ENCODE results near the gene ANKRD6.

ANKRD6 gene

DNA sequence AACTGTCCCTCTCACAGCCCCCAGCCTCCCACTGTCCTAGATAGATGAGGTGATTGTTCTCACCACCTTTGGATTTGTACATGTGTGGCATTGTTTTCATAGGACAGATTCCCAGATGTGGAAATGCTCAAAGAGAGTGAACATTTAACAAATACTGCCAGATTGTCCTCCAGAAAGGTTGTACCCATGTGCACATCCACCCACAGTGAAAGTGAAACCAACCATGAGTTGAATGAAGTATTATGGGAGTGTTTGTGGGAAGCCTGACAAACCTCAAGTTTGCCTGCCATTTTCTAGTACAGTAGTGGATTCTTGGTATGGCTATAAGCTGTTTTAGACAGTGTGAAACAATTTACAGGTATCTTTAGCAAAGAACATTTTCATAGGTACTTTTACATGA, 42.7 kb downstream of the ANKRD6 start:
- DNase-seq (ENCODE audit: low read depth) = peak; percentile 59

DNA sequence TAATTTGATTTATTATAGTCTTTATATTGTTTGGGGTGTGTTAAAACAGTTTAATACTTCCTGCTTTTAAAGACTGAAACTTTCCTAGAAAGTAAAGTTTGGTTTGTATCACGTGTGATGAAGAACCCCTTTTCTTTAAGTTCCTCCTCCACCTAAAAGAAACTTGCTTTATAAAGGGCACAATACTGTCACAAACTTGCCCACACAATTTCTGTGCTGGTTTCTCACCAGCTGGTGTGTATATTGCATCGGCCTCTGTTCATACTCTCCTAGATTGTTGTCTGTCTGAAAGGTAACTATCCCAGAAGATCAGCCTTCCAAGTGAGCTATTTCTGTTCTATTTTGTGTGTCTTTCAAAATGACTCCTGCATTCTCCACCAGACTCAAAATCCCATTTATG, 46.9 kb downstream of the ANKRD6 start:
- TF ChIP-seq, protein P1, sequence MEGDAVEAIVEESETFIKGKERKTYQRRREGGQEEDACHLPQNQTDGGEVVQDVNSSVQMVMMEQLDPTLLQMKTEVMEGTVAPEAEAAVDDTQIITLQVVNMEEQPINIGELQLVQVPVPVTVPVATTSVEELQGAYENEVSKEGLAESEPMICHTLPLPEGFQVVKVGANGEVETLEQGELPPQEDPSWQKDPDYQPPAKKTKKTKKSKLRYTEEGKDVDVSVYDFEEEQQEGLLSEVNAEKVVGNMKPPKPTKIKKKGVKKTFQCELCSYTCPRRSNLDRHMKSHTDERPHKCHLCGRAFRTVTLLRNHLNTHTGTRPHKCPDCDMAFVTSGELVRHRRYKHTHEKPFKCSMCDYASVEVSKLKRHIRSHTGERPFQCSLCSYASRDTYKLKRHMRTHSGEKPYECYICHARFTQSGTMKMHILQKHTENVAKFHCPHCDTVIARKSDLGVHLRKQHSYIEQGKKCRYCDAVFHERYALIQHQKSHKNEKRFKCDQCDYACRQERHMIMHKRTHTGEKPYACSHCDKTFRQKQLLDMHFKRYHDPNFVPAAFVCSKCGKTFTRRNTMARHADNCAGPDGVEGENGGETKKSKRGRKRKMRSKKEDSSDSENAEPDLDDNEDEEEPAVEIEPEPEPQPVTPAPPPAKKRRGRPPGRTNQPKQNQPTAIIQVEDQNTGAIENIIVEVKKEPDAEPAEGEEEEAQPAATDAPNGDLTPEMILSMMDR (conservative IDR thresholded peaks at IDR 0.05; ENCODE audit: control insufficient read depth, insufficient read depth, low read depth, low read length) = no peak
- no peak for DNase-seq (ENCODE audit: low read depth)
- H3K4me3 ChIP-seq (ENCODE audit: control insufficient read depth, low read depth, low read length) = no peak overlapping the region

More for the DNA sequence above, 42.7 kb downstream of the ANKRD6 start:
- TF ChIP-seq, protein P1 (conservative IDR thresholded peaks at IDR 0.05; ENCODE audit: control insufficient read depth, insufficient read depth, low read depth, low read length) = no peak
- H3K4me3 ChIP-seq (ENCODE audit: control insufficient read depth, low read depth, low read length) = no peak overlapping the region

DNA sequence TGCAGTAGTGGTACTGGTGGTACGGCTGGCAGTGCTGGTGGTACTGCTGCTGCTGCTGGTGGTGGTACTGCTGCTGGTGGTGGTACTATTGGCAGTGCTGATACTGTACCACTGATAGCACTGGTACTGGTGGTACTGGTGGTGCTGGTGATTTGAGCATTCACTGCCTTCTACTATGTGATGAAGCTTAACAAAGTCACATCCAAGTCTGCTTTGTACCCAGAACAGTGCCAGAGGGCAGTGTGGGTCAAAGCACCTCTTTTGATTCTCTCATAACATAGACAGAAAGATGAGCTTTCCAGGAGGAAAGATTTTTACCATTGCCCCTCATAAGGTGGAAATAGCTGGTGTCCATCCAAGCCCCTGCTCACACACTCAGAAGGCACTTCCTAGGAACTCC, 48.7 kb downstream of the ANKRD6 start:
- TF ChIP-seq, protein P1 (conservative IDR thresholded peaks at IDR 0.05; ENCODE audit: control insufficient read depth, insufficient read depth, low read depth, low read length) = no peak
- no peak for DNase-seq (ENCODE audit: low read depth)
- no peak overlapping the region for H3K4me3 ChIP-seq (ENCODE audit: control insufficient read depth, low read depth, low read length)

DNA sequence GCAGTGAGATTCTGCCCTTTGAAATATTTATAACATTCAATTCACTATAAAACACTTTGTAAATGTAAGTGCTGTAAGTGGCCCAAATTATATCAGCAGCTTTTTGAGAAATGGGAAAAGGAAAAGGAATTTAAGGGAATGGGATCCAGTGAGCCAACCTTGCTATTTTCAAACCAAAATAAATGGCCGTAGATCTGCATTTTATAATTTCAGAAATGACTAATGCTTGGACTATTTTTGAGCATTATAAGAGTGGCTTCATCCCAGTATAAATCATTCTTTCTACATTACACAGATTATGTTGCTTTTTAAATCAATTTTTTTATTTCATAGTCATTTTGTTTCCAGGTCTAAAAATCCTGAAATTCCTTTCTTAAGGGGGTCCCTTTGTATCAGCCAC, 49.2 kb downstream of the ANKRD6 start:
- no peak overlapping the region for H3K4me3 ChIP-seq (ENCODE audit: control insufficient read depth, low read depth, low read length)
- DNase-seq (ENCODE audit: low read depth) = no peak
- TF ChIP-seq, protein P1 (conservative IDR thresholded peaks at IDR 0.05; ENCODE audit: control insufficient read depth, insufficient read depth, low read depth, low read length) = no peak

DNA sequence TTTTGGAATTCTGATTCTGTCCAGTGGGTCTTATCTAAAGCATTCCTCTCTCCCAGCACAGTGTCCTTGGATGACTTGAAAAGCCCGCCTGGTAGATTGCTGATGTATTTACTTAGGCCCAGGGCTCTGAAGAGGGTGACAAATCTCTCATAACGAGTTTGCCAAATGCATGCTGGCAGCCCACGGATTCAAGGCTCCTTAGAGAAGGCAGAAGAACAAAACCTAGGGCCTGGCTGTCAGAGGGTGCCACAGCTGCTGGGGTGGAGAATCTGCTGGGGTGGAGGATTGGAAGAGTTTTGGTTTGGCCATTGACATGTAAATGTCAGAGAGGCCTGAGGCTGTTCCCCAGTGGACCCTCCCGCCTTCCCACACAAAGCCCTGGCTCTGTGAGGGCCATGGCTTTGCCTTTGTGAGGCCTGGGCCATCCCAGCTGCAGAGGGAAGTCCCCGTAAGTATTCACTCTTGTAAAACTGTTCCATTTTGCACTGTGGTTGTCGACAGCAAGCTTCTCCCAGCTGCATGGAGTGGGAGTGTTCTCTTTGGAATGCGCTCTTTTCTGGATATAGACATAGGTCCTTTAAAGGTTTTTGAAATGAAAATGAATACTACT, 50.3 kb downstream of the ANKRD6 start:
- TF ChIP-seq, protein P1 (conservative IDR thresholded peaks at IDR 0.05; ENCODE audit: control insufficient read depth, insufficient read depth, low read depth, low read length) = no peak
- no peak for DNase-seq (ENCODE audit: low read depth)
- H3K4me3 ChIP-seq (ENCODE audit: control insufficient read depth, low read depth, low read length) = no peak overlapping the region

DNA sequence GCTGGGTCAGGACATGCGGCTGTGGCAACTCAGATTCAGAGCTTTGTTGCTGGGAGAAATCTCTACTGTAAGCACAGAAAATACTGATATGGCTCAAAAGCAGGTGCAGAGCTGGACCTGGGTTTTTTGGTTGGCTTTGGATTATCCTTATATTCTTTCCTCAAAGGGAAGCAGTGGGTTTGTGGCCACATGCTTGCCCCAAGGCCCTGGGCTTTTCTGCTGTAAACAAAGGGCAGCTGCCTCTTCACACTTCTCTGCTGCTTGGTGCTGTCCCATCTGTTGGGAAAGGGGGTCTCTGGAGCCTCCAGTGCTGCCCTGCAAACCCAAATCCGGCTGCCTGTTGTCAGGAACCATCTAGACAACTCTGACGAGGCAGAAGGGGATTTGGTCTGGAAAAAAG, 52.4 kb downstream of the ANKRD6 start:
- no peak overlapping the region for H3K4me3 ChIP-seq (ENCODE audit: control insufficient read depth, low read depth, low read length)
- TF ChIP-seq, protein P1 (conservative IDR thresholded peaks at IDR 0.05; ENCODE audit: control insufficient read depth, insufficient read depth, low read depth, low read length) = no peak
- DNase-seq (ENCODE audit: low read depth) = no peak

DNA sequence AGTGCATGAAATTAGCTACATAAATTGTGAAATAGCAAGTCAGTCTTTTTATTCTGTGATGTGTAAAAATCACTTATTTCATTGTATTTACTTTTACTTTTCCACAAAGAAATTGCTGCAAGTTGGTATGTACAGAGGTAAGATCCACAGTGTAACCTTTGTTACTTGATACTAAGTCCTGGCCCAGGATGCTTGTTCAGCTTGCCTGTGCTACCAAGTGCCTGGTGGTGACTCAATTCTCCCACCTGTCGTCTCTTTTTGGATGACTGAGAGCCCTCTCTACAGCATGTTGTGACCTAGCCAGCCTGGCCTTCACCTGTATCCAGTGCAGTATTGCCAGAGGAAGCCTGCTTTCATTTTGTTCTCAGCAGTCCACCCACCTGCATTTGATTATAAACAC, 54.9 kb downstream of the ANKRD6 start:
- no peak for DNase-seq (ENCODE audit: low read depth)
- TF ChIP-seq, protein P1 (conservative IDR thresholded peaks at IDR 0.05; ENCODE audit: control insufficient read depth, insufficient read depth, low read depth, low read length) = no peak

More for the DNA sequence above, 54.9 kb downstream of the ANKRD6 start:
- H3K4me3 ChIP-seq (ENCODE audit: control insufficient read depth, low read depth, low read length) = no peak overlapping the region
